ENCODE measurements around the gene TSEN54.

The TSEN54 gene

DNA sequence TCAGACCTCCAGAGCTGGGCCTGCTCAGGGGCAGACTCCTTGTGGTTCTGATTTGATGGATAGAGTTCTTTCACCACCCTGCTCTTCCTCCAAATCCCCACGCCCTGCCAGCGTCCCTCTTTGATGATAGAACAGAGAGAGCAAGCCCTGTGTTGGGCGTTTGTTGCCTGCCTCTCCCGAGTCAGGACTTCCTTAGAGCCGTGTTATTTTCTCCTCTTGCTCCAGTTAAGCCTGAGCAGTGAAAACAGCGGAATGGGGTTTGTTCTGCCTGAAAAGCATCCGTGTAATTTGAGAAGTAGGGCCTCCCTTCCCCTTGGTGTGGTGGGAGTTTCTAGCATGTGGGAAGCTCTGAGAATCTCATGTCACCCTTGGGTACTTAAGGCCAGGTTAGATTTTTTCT, 37.8 kb upstream of the TSEN54 start:
- Histone ChIP-seq H3K36me3 (ENCODE audit: control insufficient read depth, insufficient read depth, low read length) (peaks cover 6% of the 10 kb centered on the region), H3K27me3 (replicated peaks; ENCODE audit: control insufficient read depth, insufficient read depth, low read length) (no peaks in the 10 kb centered on the region), H3K4me3 (replicated peaks; ENCODE audit: low read depth, low read length) (no peak overlapping the region)
- DNase-seq (ENCODE audit: extremely low read depth, insufficient read length), result no peak
- TF ChIP-seq CTCF (IDR thresholded peaks at IDR 0.05; ENCODE audit: insufficient read depth, low read length, poor library complexity, severe bottlenecking), result no peak

DNA sequence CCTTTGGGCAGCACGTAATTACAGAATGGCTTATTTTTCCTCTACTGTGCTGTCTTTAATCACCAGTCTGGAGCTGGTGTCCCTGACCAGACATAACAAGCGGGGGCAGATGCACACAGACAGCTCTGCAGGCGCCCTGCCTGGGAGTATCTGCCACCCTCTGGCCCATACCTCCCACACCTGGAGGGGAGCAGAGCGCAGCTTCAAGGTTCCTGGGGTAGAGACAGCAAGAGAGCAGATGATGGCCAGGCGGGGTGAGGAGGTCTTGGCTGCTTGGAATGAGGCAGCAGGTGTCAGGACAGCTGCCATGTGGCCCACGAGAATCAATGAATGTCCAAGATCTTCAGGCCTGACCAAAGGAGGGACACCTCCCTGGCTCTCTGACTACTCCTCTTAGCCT, 36.0 kb upstream of the TSEN54 start:
- no peak for TF ChIP-seq CTCF (IDR thresholded peaks at IDR 0.05; ENCODE audit: insufficient read depth, low read length, poor library complexity, severe bottlenecking)
- Histone ChIP-seq H3K36me3 (ENCODE audit: control insufficient read depth, insufficient read depth, low read length) (peaks cover under 1% of the 10 kb centered on the region; the same call in 1 of the 2 replicates), H3K27me3 (replicated peaks; ENCODE audit: control insufficient read depth, insufficient read depth, low read length) (no peaks in the 10 kb centered on the region), H3K4me3 (replicated peaks; ENCODE audit: low read depth, low read length) (no peak overlapping the region)
- no peak for DNase-seq (ENCODE audit: extremely low read depth, insufficient read length)

GRCh38 chr17:75481194-75482068, 34.9 kb upstream of the TSEN54 start:
- Histone ChIP-seq H3K27me3 (replicated peaks; ENCODE audit: control insufficient read depth, insufficient read depth, low read length) (no peaks in the 10 kb centered on the region), H3K4me3 (replicated peaks; ENCODE audit: low read depth, low read length) (no peak overlapping the region), H3K36me3 (ENCODE audit: control insufficient read depth, insufficient read depth, low read length) (no peaks in the 10 kb centered on the region; the same call in 1 of the 2 replicates)
- DNase-seq (ENCODE audit: extremely low read depth, insufficient read length), result no peak
- no peak for TF ChIP-seq CTCF (IDR thresholded peaks at IDR 0.05; ENCODE audit: insufficient read depth, low read length, poor library complexity, severe bottlenecking)

GRCh38 chr17:75482098-75482942, 34.0 kb upstream of the TSEN54 start:
- no peak for DNase-seq (ENCODE audit: extremely low read depth, insufficient read length)
- Histone ChIP-seq H3K27me3 (replicated peaks; ENCODE audit: control insufficient read depth, insufficient read depth, low read length) (no peaks in the 10 kb centered on the region), H3K4me3 (replicated peaks; ENCODE audit: low read depth, low read length) (no peak overlapping the region), H3K36me3 (ENCODE audit: control insufficient read depth, insufficient read depth, low read length) (no peaks in the 10 kb centered on the region; the same call in 1 of the 2 replicates)
- no peak for TF ChIP-seq CTCF (IDR thresholded peaks at IDR 0.05; ENCODE audit: insufficient read depth, low read length, poor library complexity, severe bottlenecking)

DNA sequence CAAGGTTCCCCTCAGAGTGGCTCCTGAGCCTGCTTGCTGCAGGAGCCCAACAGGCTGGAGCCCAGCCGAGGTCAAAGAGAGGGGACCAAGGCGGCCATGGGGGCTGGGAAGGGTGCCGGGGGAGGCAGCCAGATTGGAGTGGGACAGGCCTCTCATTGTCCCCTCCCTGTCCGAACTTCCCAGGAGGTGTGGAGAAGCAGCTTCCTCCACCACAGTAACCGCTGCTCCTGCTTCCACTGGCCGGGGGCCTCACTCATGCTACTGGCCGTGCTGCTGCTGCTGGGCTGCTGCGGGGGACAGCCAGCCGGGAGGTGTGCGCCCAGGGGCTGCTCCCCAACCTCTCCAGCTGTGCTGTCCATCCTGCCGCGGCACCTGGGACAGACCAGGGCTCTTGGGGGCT, 30.6 kb upstream of the TSEN54 start:
- H3K36me3 ChIP-seq (ENCODE audit: control insufficient read depth, insufficient read depth, low read length), result peaks cover under 1% of the 10 kb centered on the region
- no peak for TF ChIP-seq CTCF (IDR thresholded peaks at IDR 0.05; ENCODE audit: insufficient read depth, low read length, poor library complexity, severe bottlenecking)
- no peaks in the 10 kb centered on the region for H3K27me3 ChIP-seq (replicated peaks; ENCODE audit: control insufficient read depth, insufficient read depth, low read length)
- DNase-seq (ENCODE audit: extremely low read depth, insufficient read length), result no peak
- H3K4me3 ChIP-seq (replicated peaks; ENCODE audit: low read depth, low read length), result no peak overlapping the region

Data from GM06990 (cell line).